PC-9 (cell line): ENCODE data around the gene CD22.

Source experiments
- EZH2 ChIP-seq: fragments of 200-600 bp; sonication (generic); IDR thresholded peaks from 2 replicates; pipeline ENCODE4 v1.8.0; 2017; ENCODE audit warnings: antibody characterized with exemption, low read depth
- TF ChIP-seq, protein P1 (sequence below): fragments of 200-600 bp; sonication (generic); conservative IDR thresholded peaks from 2 replicates; pipeline ENCODE4 v1.6.1; 2017; ENCODE audit warnings: mixed run types, antibody characterized with exemption, mild to moderate bottlenecking, moderate library complexity

DNA sequence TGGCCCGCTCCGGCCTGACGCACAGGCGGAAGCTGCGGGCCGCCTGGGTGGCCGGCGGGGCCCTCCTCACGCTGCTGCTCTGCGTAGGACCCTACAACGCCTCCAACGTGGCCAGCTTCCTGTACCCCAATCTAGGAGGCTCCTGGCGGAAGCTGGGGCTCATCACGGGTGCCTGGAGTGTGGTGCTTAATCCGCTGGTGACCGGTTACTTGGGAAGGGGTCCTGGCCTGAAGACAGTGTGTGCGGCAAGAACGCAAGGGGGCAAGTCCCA lies 23.1 kb downstream of the CD22 start:
- TF ChIP-seq, protein P1, sequence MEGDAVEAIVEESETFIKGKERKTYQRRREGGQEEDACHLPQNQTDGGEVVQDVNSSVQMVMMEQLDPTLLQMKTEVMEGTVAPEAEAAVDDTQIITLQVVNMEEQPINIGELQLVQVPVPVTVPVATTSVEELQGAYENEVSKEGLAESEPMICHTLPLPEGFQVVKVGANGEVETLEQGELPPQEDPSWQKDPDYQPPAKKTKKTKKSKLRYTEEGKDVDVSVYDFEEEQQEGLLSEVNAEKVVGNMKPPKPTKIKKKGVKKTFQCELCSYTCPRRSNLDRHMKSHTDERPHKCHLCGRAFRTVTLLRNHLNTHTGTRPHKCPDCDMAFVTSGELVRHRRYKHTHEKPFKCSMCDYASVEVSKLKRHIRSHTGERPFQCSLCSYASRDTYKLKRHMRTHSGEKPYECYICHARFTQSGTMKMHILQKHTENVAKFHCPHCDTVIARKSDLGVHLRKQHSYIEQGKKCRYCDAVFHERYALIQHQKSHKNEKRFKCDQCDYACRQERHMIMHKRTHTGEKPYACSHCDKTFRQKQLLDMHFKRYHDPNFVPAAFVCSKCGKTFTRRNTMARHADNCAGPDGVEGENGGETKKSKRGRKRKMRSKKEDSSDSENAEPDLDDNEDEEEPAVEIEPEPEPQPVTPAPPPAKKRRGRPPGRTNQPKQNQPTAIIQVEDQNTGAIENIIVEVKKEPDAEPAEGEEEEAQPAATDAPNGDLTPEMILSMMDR: no peak
- no peak for TF ChIP-seq EZH2
